Measurements from ENCODE around the gene HECTD2. TPM values are rescaled to one million over a fixed set of nuclear protein-coding genes. Genes with fewer than 3 reads are reported as not detected.
A peak's percentile ranks its signal among the peaks of the same experiment; 100 is the strongest.

HECTD2 gene
- total RNA-seq, 1 experiment from 2014 or later: 20.9 TPM

DNA sequence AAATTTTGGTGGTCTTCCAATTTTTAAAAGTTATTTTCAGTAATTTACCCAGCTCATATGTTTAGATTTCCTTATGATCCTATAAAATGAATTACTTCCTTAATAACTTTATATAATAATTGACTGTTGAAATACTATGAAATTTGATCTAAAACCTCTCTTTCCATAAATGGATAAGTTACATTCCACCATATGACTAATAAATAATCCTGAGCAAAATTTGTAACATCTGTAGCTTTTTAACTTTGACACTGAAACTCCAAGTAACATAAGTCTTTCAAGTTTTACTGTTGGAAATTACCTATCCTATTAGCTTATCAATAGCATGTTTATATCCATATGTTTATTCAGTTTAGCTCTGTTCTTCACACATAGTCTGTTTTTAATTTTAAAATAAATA lies 85.3 kb downstream of the HECTD2 start:
- ChIA-PET CTCF (interaction anchor here (0.6 to 1.3 kb wide), 2 partner anchors 140 to 144 kb away, joined by 4 read pairs; no protein-coding TSS in a partner anchor), POLR2A (ENCODE audit: low non-redundant PET) (no interaction called here)
- Histone ChIP-seq H3K4me1 (ENCODE audit: insufficient read depth, low read length, poor library complexity, severe bottlenecking) (peaks cover 8% of the 10 kb centered on the region), H3K27ac (ENCODE audit: low read depth, low read length, poor library complexity, severe bottlenecking) (no peak overlapping the region), H3K9me3 (ENCODE audit: low read depth, low read length, poor library complexity, severe bottlenecking) (no peaks in the 10 kb centered on the region), H3K27me3 (replicated peaks; ENCODE audit: insufficient read depth, low read depth, low read length, poor library complexity) (no peaks in the 10 kb centered on the region), H3K4me3 (ENCODE audit: low read depth, low read length, poor library complexity, severe bottlenecking) (no peak overlapping the region), H3K36me3 (ENCODE audit: insufficient read depth, low read length, poor library complexity, severe bottlenecking) (no peaks in the 10 kb centered on the region)
- BruUV-seq (replicated peaks): no TSS peak
- no peak for TF ChIP-seq EZH2 (IDR thresholded peaks at IDR 0.05; ENCODE audit: borderline replicate concordance, low read depth, low read length, poor library complexity, severe bottlenecking)
- TF ChIP-seq, protein P1, sequence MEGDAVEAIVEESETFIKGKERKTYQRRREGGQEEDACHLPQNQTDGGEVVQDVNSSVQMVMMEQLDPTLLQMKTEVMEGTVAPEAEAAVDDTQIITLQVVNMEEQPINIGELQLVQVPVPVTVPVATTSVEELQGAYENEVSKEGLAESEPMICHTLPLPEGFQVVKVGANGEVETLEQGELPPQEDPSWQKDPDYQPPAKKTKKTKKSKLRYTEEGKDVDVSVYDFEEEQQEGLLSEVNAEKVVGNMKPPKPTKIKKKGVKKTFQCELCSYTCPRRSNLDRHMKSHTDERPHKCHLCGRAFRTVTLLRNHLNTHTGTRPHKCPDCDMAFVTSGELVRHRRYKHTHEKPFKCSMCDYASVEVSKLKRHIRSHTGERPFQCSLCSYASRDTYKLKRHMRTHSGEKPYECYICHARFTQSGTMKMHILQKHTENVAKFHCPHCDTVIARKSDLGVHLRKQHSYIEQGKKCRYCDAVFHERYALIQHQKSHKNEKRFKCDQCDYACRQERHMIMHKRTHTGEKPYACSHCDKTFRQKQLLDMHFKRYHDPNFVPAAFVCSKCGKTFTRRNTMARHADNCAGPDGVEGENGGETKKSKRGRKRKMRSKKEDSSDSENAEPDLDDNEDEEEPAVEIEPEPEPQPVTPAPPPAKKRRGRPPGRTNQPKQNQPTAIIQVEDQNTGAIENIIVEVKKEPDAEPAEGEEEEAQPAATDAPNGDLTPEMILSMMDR (conservative IDR thresholded peaks at IDR 0.05; ENCODE audit: low read depth, low read length): no peak
- intact Hi-C loops (cut with micrococcal nuclease; ENCODE audit: unreplicated experiment): loop anchor here (2.0 to 5.0 kb wide), 2 partner anchors 57 to 417 kb away; no protein-coding TSS in a partner anchor
- DNase-seq (ENCODE audit: low spot score): no peak

DNA sequence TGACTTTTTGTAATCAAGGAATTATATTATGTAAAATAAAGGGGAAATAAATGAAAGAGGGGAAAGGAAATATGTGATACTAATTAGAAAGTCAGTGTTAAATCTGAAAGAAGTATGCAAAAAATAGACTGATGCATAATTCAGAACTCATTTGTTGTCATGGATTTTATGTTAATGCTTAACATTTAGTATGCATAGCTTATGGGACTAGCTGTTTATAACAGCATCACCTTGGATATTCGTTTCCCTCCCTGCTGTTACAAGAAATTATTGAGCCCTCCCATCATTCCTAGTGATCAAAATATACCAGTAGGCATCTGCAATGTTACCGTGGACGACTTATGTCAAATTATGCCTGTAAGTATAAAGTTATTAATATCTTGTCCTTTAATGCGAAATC lies 85.9 kb downstream of the HECTD2 start:
- no peaks in the 10 kb centered on the region for H3K36me3 ChIP-seq (ENCODE audit: insufficient read depth, low read length, poor library complexity, severe bottlenecking)
- TF ChIP-seq, protein P1 (conservative IDR thresholded peaks at IDR 0.05; ENCODE audit: low read depth, low read length): no peak
- TF ChIP-seq EZH2 (IDR thresholded peaks at IDR 0.05; ENCODE audit: borderline replicate concordance, low read depth, low read length, poor library complexity, severe bottlenecking): no peak
- H3K27ac ChIP-seq (ENCODE audit: low read depth, low read length, poor library complexity, severe bottlenecking): no peak overlapping the region
- CTCF ChIA-PET: no interaction called here
- intact Hi-C loops (cut with micrococcal nuclease; ENCODE audit: unreplicated experiment): loop anchor here (5.0 kb wide), 1 partner anchor 416 kb away; no protein-coding TSS in a partner anchor
- POLR2A ChIA-PET (ENCODE audit: low non-redundant PET): no interaction called here
- no TSS peak for BruUV-seq (replicated peaks)
- no peaks in the 10 kb centered on the region for H3K9me3 ChIP-seq (ENCODE audit: low read depth, low read length, poor library complexity, severe bottlenecking)
- no peak overlapping the region for H3K4me3 ChIP-seq (ENCODE audit: low read depth, low read length, poor library complexity, severe bottlenecking)
- peaks cover 8% of the 10 kb centered on the region for H3K4me1 ChIP-seq (ENCODE audit: insufficient read depth, low read length, poor library complexity, severe bottlenecking)
- H3K27me3 ChIP-seq (replicated peaks; ENCODE audit: insufficient read depth, low read depth, low read length, poor library complexity): no peaks in the 10 kb centered on the region
- no peak for DNase-seq (ENCODE audit: low spot score)

DNA sequence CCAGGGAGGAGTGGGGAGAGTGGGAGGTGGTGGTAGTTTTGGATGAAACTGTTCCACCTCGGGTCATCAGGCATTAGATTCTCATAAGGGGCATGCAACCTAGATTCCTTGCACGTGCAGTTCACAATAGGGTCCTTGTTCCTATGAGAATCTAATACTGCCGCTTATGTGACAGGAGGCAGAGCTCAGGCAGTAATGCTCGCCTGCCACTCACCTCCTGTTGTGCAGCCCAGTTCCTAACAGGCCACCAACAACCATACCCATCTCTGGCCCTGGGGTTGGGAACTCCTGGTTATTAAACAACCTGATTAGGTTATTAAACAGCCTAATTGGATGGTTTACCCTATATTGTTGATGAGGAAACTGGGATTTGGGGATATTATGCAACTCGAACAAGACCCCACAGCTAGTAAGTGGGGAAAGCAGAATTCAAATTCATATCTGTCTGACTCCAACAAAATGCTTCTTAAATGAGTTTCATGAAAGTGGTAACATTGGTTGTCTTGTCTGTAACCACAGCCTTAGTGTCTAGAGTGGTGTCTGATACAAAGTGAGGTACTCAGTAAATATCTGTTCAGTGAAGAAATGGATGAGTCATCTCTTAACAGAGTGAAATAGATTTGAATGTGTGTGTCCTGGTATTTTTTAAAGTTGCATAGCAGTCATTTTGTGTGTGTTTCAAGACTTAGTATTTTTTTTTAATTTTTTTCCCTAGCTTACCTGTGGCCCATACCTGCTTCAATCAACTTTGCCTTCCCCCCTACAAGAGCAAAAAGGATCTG lies 101.6 kb downstream of the HECTD2 start:
- no peak for TF ChIP-seq EZH2 (IDR thresholded peaks at IDR 0.05; ENCODE audit: borderline replicate concordance, low read depth, low read length, poor library complexity, severe bottlenecking)
- TF ChIP-seq, protein P1 (conservative IDR thresholded peaks at IDR 0.05; ENCODE audit: low read depth, low read length): no peak
- Histone ChIP-seq H3K4me3 (ENCODE audit: low read depth, low read length, poor library complexity, severe bottlenecking) (no peak overlapping the region), H3K27ac (ENCODE audit: low read depth, low read length, poor library complexity, severe bottlenecking) (no peak overlapping the region), H3K9me3 (ENCODE audit: low read depth, low read length, poor library complexity, severe bottlenecking) (no peaks in the 10 kb centered on the region), H3K4me1 (ENCODE audit: insufficient read depth, low read length, poor library complexity, severe bottlenecking) (peaks cover 12% of the 10 kb centered on the region), H3K36me3 (ENCODE audit: insufficient read depth, low read length, poor library complexity, severe bottlenecking) (no peaks in the 10 kb centered on the region), H3K27me3 (replicated peaks; ENCODE audit: insufficient read depth, low read depth, low read length, poor library complexity) (no peaks in the 10 kb centered on the region)
- intact Hi-C loops (cut with micrococcal nuclease; ENCODE audit: unreplicated experiment): no loop called here
- BruUV-seq (replicated peaks): no TSS peak
- peak; percentile 20 for DNase-seq (ENCODE audit: low spot score)
- CTCF ChIA-PET: no interaction called here
- POLR2A ChIA-PET (ENCODE audit: low non-redundant PET): no interaction called here

All from A673 (cell line).